HG03442 (cell line): Measurements from ENCODE around the gene SOCS2.
"Not testable (repeated sequence)": the region's sequence is repeated elsewhere in the genome, so short reads cannot be mapped to it uniquely, and the experiment has no call there.

ENCODE experiments used
- ATAC-seq: cut with Tn5 transposase; IDR thresholded peaks from one replicate; pipeline ENCODE4 v1.9.1; 2021; ENCODE audit warnings: mild to moderate bottlenecking, moderate library complexity; ENCODE audit not compliant: unreplicated experiment

Gene SOCS2

DNA sequence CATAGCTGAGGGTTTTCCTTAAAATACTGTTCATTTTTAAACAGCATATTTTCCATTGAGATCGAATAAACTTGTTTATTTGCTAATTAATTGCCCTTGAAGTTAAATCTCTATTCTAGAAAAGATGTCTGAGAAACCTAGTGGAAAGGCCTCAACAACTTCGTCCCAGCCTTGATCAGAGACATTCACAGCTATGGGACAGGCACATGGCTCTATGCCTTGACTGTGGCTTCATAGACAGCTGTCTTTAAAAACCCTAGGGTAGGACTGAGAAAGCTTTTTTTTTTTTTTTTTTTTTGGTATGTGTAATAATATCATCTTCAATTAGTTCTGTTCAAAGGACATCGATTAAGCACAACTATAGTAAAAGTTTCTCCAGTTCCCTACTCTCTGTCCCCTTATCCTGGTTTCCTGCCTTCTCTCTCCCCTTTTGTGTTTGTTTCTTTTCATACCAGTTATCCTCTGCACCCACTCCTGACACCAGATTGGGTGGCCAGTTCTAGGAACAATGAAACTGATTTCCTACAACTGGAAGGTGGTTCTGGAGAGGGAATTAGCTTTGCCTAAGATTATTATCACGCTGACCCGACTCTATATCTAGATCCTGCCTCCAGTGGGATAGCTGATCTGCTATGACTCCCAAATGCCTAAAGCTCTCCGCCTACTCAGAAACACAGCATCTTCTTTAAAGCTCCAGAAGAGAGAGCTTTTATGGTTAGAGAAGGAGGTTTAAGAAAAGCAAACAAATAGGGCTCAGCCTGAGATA lies 20.3 kb downstream of the SOCS2 start:
- ATAC-seq: no peak

GRCh38 chr12:93593843-93594242 lies 21.4 kb downstream of the SOCS2 start:
- ATAC-seq: no peak

DNA sequence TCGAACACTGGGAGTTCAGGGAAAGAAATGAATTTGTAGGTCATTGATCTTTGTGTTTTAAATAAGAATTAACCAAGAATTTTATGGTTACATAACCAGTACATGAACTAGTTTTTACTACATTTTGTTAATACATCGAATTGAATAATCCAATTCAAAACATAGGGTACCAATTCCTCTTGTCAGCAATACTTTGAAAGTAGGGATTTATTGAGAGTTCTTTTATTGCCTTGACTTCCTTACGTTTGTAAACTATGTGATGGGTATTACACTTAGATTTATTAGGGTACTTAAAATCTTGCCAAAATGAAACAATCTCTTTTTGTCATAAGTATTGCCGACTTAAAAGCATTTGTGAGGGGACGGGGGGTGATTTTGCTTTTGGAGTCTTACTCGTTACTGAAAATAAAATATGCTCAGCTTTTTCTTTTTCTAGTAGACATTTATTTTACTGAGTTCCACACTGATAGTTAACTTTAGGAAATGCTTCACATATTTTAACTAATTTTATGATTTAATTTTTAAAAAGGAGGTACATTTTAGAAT lies 22.4 kb downstream of the SOCS2 start:
- ATAC-seq: no peak

- ATAC-seq: no peak
These were observed 22.9 kb downstream of the SOCS2 start for GRCh38 chr12:93595351-93595750.

DNA sequence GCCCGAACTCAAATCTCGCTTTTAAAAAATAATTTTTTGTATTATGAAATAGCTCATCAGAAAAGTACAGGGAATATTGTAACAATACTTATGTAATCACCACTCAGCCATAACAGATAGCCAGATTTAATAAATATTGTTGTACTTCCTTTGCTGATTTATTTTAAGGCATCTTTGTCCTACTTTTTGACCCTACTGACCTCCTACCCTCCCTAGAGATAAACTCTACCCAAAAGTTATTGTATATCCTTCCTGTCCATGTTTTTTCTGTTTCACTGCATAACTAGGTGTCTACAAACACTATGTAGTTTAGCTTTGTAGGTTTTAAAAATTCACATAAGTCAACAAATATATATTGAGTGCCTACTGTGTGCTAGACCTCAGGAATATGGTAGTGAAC lies 25.1 kb downstream of the SOCS2 start:
- ATAC-seq: no peak

DNA sequence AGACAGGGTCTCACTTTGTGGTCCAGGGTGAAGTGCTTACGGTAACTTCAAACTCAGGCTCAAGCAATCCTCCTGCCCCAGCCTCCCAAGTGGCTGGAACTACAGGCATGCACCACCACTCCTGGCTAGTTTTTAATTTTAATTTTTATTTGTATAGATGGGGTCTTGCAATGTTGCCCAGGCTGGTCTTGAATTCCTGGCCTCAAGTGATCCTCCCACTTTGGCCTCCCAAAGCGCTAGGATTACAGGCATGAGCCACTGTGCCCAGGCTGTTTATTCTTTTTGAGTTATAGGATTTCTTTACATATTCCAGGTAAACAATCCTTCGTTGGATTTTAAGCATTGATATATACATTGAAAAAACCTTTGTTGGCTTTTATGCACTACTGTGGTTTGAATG lies 26.7 kb downstream of the SOCS2 start:
- ATAC-seq: no peak

DNA sequence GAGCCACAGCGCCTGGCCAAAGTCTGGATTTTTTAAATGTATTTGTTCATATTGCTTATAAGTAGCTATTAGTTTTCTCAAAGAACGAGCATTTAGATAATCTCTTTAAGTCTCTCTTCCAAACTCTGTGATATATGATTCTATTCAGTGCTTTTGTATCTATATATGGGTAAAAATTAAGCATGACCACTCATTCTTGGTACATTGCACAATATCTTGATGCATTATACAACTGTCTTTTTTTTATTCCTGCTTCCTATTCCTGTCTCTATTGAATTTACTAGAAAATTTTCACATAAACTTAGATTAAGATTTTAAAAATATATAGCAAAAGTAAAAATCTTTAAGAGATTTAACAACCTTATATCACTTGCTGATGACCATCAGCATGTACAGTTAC lies 29.1 kb downstream of the SOCS2 start:
- ATAC-seq: no peak

DNA sequence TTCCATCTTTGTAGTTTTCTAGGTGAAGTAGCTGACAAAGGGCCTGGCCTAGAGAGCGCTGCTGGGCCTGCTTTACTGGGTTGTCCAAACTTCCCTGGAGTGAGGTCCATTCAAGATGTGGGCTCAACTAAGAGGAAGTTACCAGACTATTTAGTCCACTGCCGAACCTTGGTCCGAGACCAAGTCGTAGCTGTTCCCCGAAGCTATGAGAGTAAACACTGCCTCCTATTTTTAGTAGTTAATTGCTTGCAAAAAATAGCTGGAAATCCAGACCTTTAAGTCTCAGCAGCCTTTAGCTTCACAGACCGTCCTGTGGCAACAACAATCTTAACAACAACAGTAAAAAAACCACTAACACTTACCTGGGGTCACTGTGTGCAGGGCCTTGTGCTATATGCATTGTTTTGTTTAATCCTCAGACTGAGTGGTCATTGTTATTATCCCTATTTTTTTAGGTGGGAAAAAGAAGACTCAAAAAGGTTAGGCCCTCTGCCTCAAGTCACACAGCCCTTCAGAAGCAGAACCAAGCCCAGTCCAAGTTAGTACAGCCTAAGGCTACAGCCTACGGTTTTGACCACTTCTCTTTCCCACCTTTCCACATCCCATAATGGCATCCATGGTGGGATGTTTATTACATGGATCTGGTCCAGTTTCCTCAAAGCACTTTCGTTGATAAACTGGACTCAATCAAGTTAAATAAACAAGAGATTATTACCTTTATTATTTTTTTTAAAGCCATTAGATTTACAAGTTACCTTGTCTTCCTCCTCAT lies 30.6 kb downstream of the SOCS2 start:
- ATAC-seq: no peak

DNA sequence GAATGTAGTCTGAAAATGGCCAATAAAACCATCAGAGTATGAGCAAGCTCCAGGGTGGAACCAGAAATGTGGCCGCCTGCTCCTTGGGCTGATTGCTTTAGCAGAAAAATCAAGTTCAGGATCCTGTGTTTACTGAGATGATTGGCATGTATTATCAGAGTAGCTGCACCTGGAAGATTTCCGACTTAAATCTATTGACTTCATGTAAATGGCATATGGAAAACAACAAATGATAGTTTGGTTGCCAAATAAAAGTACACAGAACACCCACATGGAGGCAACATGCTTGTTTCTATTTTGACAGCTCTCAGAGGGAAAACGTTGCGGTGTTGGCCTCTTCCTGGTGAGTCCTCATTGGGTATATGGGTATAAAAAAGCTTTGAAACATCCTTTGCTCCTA lies 31.3 kb downstream of the SOCS2 start:
- ATAC-seq: no peak

GRCh38 chr12:93608313-93608712 lies 35.8 kb downstream of the SOCS2 start:
- ATAC-seq: no peak

DNA sequence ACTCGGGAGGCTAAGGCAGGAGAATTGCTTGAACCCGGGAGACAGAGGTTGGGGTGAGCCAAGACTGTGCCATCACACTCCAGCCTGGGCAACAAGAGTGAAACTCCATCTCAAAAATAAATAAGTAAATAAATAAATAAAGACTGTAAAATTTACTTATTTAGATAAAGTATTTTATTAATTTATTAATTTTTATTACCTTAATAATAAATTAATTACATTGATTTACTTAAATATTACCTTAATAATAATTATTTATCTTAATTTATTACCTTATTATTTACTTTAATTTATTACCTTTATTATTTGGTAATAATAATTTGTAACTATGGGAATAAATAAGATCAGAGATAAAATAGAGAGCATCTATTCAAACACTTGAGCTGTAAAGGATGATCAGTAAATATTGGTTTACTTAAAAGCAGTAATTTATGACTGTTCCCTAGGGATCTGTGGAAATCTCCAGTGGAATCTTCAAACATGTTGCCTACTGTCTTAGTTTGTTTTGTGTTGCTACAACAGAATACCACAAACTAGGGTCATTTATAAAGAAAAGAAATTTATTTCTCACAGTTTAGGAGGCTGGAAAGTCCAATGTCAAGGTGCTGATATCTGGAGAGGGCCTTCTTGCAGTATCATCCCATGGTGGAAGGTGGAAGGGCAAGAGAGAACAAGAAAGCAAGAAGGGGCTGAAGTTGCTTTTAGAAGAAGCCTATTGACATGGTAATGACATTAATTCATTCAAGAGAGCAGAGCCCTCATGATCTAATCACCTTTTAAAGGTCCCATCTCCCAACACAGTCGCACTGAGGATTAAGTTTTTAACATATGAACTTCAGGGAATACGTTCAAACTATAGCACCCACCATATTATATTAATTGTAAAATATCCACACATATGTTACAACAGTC lies 37.1 kb downstream of the SOCS2 start:
- no peak for ATAC-seq

- no peak for ATAC-seq
These were observed 40.3 kb downstream of the SOCS2 start for GRCh38 chr12:93612776-93613175.

DNA sequence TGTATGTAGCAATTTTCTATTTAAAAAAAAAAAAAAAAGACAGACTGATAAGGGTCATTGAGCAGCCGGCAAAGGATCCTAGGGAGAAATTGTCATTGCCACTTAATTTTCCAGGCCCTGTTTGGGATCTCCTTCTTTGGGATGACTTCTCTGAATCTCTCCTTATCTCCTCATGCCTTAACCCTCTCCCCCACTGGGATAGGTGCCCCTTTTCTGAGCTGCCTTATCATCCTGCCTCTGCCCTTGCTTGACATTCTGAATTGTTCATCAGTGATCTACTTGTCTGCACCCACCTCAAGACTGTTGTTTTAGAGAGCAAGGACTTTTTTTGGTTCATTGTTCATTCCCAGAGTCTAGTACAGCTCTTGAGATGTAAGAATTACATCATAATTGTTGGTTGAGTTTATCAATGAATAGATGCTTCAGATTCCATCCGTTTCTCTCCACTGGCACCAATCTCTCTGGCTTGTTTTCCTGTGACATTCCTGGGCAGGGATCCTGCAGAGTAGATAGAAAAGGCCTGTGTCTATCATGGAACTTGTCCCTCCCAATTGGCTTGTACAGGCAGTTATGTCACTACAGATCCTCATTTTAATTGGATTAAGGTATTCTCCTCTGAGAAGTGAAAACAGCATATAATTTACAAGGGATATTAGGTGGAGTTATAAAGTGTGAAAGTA lies 42.6 kb downstream of the SOCS2 start:
- no peak for ATAC-seq

- no peak for ATAC-seq
These were observed 44.2 kb downstream of the SOCS2 start for GRCh38 chr12:93616584-93617101.

GRCh38 chr12:93618891-93619410 lies 46.5 kb downstream of the SOCS2 start:
- ATAC-seq: no peak

DNA sequence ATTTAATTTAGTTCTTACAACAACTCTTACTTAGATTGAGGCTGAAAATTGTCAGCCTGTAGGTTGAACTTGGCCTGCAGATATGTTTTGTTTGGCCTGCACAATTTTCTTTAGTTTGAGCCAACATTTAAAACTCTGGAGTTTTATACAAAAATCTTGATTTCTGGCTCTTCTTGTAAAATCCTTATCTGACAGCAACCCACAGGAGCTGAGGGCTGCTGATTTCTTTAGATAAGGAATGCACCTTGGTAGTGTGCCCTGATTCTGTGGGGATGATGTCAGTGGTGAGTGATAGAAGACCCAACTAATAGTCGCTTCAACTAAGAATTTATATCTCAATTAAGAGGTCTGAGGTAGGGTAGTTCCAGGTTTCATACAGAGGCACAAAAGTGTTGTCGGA lies 49.5 kb downstream of the SOCS2 start:
- ATAC-seq: no peak

- no peak for ATAC-seq
These were observed 50.0 kb downstream of the SOCS2 start for GRCh38 chr12:93622485-93622884.

- peak; percentile 87 for ATAC-seq
These were observed 52.3 kb downstream of the SOCS2 start for GRCh38 chr12:93624595-93625294.

DNA sequence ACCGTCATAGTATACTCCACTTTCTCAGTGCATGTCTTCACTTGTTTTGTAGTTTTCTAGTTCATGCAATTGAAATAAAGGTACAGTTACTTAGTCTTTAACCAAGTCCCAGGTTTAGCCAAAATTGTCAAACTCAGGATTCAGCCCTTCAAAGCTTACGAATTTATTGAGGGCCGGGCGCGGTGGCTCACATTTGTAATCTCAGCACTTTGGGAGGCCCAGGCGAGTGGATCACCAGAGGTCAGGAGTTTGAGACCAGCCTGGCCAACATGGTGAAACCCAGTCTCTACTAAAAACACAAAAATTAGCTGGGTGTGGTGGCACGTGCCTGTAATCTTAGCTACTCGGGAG lies 52.8 kb downstream of the SOCS2 start:
- not testable (repeated sequence) for ATAC-seq

- ATAC-seq: no peak
These were observed 53.7 kb downstream of the SOCS2 start for GRCh38 chr12:93626160-93626559.
